Measurements from ENCODE around the gene PIAS1. TPM values are rescaled to one million over a fixed set of nuclear protein-coding genes. Genes with fewer than 3 reads are reported as not detected.
A peak's percentile ranks its signal among the peaks of the same experiment; 100 is the strongest.

Gene PIAS1
- total and polyA plus RNA-seq, 2 donors from 2014 or later, result 10.6 to 44.3 TPM

- no peak overlapping the region for H3K9ac ChIP-seq (ENCODE audit: low read length in 3 of 3)
- DNase-seq, result no peak
- no peak overlapping the region for H3K27ac ChIP-seq (ENCODE audit: low read depth in 2 of 2, low read length in 2 of 2)
- intact Hi-C loops (cut with DNase I), result loop anchor here (10.0 kb wide), 1 partner anchor 286 kb away; no protein-coding TSS in a partner anchor
- peaks cover 0 to 9% (median 8%) of the 10 kb centered on the region in 3 donors for H3K36me3 ChIP-seq (ENCODE audit: control insufficient read depth in 2 of 3, insufficient read depth in 3 of 3, low read length in 3 of 3)
- peaks cover 0 to 2% (median 0%) of the 10 kb centered on the region in 3 donors for H3K4me1 ChIP-seq (ENCODE audit: control insufficient read depth in 2 of 3, insufficient read depth in 2 of 3, low read depth in 1 of 3, low read length in 3 of 3)
- no peaks in the 10 kb centered on the region for H3K27me3 ChIP-seq (ENCODE audit: control insufficient read depth, insufficient read depth, low read length)
- TF ChIP-seq, protein P1, sequence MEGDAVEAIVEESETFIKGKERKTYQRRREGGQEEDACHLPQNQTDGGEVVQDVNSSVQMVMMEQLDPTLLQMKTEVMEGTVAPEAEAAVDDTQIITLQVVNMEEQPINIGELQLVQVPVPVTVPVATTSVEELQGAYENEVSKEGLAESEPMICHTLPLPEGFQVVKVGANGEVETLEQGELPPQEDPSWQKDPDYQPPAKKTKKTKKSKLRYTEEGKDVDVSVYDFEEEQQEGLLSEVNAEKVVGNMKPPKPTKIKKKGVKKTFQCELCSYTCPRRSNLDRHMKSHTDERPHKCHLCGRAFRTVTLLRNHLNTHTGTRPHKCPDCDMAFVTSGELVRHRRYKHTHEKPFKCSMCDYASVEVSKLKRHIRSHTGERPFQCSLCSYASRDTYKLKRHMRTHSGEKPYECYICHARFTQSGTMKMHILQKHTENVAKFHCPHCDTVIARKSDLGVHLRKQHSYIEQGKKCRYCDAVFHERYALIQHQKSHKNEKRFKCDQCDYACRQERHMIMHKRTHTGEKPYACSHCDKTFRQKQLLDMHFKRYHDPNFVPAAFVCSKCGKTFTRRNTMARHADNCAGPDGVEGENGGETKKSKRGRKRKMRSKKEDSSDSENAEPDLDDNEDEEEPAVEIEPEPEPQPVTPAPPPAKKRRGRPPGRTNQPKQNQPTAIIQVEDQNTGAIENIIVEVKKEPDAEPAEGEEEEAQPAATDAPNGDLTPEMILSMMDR (IDR thresholded peaks at IDR 0.05; ENCODE audit: borderline replicate concordance, extremely low read depth, insufficient read depth), result no peak
- FAIRE-seq, result no peak
- H3K4me3 ChIP-seq (ENCODE audit: low read length in 3 of 3), result no peak overlapping the region
- no peaks in the 10 kb centered on the region for H3K9me3 ChIP-seq (ENCODE audit: control insufficient read depth in 2 of 3, insufficient read depth in 1 of 3, low read length in 3 of 3)
Measured at GRCh38 chr15:68151277-68151676, 97.2 kb downstream of the PIAS1 start.

DNA sequence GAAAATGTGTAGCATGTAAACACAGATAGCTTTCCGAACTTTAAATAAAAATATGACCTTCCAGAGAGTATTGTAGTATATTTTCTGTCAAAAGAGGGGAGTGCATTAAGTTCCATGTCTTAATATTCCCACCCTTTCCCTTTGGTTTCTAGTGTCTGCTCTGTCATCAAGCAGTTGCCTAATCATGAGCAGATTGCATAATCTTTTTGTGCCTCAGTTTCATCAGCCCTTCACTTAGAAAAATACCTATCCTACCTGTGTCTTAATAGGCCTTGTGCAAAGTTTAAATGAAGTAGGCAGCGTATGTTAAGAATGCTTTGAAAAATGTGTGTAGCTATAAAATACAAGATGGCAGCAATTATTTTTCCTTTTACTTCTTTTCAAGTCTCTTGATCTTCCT is 98.2 kb downstream of the PIAS1 start:
- Histone ChIP-seq H3K4me3 (ENCODE audit: low read length in 3 of 3) (no peak overlapping the region), H3K4me1 (ENCODE audit: control insufficient read depth in 2 of 3, insufficient read depth in 2 of 3, low read depth in 1 of 3, low read length in 3 of 3) (peaks cover 0 to 2% (median 0%) of the 10 kb centered on the region in 3 donors), H3K9ac (ENCODE audit: low read length in 3 of 3) (no peak overlapping the region), H3K9me3 (ENCODE audit: control insufficient read depth in 2 of 3, insufficient read depth in 1 of 3, low read length in 3 of 3) (no peaks in the 10 kb centered on the region), H3K27ac (ENCODE audit: low read depth in 2 of 2, low read length in 2 of 2) (no peak overlapping the region), H3K27me3 (ENCODE audit: control insufficient read depth, insufficient read depth, low read length) (no peaks in the 10 kb centered on the region), H3K36me3 (ENCODE audit: control insufficient read depth in 2 of 3, insufficient read depth in 3 of 3, low read length in 3 of 3) (peaks cover 0 to 9% (median 4%) of the 10 kb centered on the region in 3 donors)
- no peak for DNase-seq
- FAIRE-seq, result no peak
- TF ChIP-seq, protein P1 (IDR thresholded peaks at IDR 0.05; ENCODE audit: borderline replicate concordance, extremely low read depth, insufficient read depth), result no peak
- intact Hi-C loops (cut with DNase I), result loop anchor here (10.0 kb wide), 1 partner anchor 288 kb away; no protein-coding TSS in a partner anchor

DNA sequence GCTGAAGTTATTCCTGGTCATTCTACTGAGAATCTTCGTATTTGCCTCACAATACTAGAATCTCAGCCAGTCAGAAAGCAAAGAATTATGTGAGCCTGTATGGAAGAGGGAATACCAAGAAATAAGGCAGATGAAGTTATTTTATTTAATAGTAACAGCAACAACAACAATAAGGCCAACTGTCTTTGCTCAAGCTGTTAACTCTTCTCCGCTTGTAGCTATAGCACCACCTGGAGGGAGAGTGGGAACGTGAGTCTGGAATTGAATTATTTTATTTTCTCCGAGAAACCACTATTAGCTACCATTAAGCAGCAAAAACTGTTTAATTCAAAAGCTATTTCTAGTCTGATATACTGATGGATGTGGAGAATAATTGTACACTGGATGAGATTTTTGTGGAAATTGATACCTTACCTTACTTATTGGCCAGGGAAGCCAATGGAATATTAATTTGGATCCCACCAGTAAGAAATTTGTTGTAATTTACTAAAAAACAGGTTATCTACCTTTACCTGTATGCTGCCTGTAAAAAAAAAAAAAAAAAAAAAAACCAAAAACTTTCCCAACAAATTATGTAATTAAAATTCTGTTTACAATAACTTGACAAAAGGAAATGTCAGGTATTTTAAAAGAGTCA is 100.9 kb downstream of the PIAS1 start:
- DNase-seq (peak in 3 of 5 donors; percentile 50 to 91 (median 80)), FAIRE-seq (peak; percentile 80)
- intact Hi-C loops (cut with DNase I), result loop anchor here (10.0 kb wide), 1 partner anchor 290 kb away; no protein-coding TSS in a partner anchor
- TF ChIP-seq, protein P1 (IDR thresholded peaks at IDR 0.05; ENCODE audit: borderline replicate concordance, extremely low read depth, insufficient read depth), result peak; percentile 80
- H3K36me3 ChIP-seq (ENCODE audit: control insufficient read depth in 2 of 3, insufficient read depth in 3 of 3, low read length in 3 of 3), result peaks cover 0 to 9% (median 4%) of the 10 kb centered on the region in 3 donors
- no peak overlapping the region for H3K9ac ChIP-seq (ENCODE audit: low read length in 3 of 3)
- H3K4me1 ChIP-seq (ENCODE audit: control insufficient read depth in 2 of 3, insufficient read depth in 2 of 3, low read depth in 1 of 3, low read length in 3 of 3), result peaks cover 0 to 2% (median 0%) of the 10 kb centered on the region in 3 donors
- no peak overlapping the region for H3K27ac ChIP-seq (ENCODE audit: low read depth in 2 of 2, low read length in 2 of 2)
- H3K27me3 ChIP-seq (ENCODE audit: control insufficient read depth, insufficient read depth, low read length), result no peaks in the 10 kb centered on the region
- no peaks in the 10 kb centered on the region for H3K9me3 ChIP-seq (ENCODE audit: control insufficient read depth in 2 of 3, insufficient read depth in 1 of 3, low read length in 3 of 3)
- no peak overlapping the region for H3K4me3 ChIP-seq (ENCODE audit: low read length in 3 of 3)
